CD14-positive monocyte (primary cell): Measurements from ENCODE around the gene SCPEP1. TPM values are rescaled to one million over a fixed set of nuclear protein-coding genes. Genes with fewer than 3 reads are reported as not detected.

Experiments
- DNase-seq, 3 donors: peaks; one replicate each; pipeline ENCODE4 v3.0.0-alpha.2; 2011 to 2022
- H2AFZ ChIP-seq: 2 replicates; pipeline ENCODE4 v1.6.0; 2012; ENCODE audit warnings: mild to moderate bottlenecking, low read depth, low read length, inconsistent platforms; ENCODE audit not compliant: insufficient read depth, poor library complexity, severe bottlenecking
- H3K27ac ChIP-seq, 2 donors: 1 replicate in 1 of 2; 2 replicates in 1 of 2; pipeline ENCODE4 v1.5.1; 2012 to 2013; ENCODE audit warnings: low read length in 2 of 2, control low read depth in 1 of 2, inconsistent platforms in 1 of 2, low read depth in 1 of 2, mild to moderate bottlenecking in 1 of 2
- H3K27me3 ChIP-seq, 2 donors: one replicate each; pipeline versions ENCODE4 v1.6.0 to v1.6.1; 2011 to 2013; ENCODE audit warnings: low read length in 2 of 2; ENCODE audit not compliant: control insufficient read depth in 2 of 2, insufficient read depth in 2 of 2
- H3K36me3 ChIP-seq, 2 donors: replicated peaks in 1 of 2; 1 replicate in 1 of 2; 2 replicates in 1 of 2; pipeline versions ENCODE4 v1.5.1 to v1.6.1; 2012 to 2013; ENCODE audit warnings: low read length in 2 of 2, control low read depth in 1 of 2, inconsistent platforms in 1 of 2, mild to moderate bottlenecking in 1 of 2; ENCODE audit not compliant: insufficient read depth in 2 of 2, control insufficient read depth in 1 of 2
- H3K4me1 ChIP-seq, 2 donors: 1 replicate in 1 of 2; 2 replicates in 1 of 2; pipeline versions ENCODE4 v1.5.1 to v1.6.1; 2012 to 2013; ENCODE audit warnings: low read length in 2 of 2, control low read depth in 1 of 2, inconsistent platforms in 1 of 2, mild to moderate bottlenecking in 1 of 2, moderate library complexity in 1 of 2; ENCODE audit not compliant: insufficient read depth in 2 of 2, control insufficient read depth in 1 of 2
- H3K4me2 ChIP-seq: replicated peaks from 2 replicates; pipeline ENCODE3; 2012; ENCODE audit warnings: low read length, moderate library complexity, mild to moderate bottlenecking; ENCODE audit not compliant: poor library complexity, severe bottlenecking; ENCODE audit errors: extremely low read depth
- H3K4me3 ChIP-seq, 3 experiments: fragments of 200-600 bp in 1 of 3; sonication (generic) in 1 of 3; replicated peaks in 1 of 3; 1 replicate in 2 of 3; 2 replicates in 1 of 3; pipeline ENCODE4 v1.5.1; 2011 to 2013; ENCODE audit warnings: low read length in 3 of 3, mild to moderate bottlenecking in 3 of 3, control low read depth in 2 of 3, low read depth in 2 of 3, inconsistent platforms in 1 of 3, moderate library complexity in 1 of 3
- H3K79me2 ChIP-seq: 2 replicates; pipeline ENCODE4 v1.6.0; 2012; ENCODE audit warnings: mild to moderate bottlenecking, control low read depth, inconsistent platforms, low read length, moderate library complexity; ENCODE audit not compliant: insufficient read depth
- H3K9ac ChIP-seq: 2 replicates; pipeline ENCODE4 v1.6.0; 2017; ENCODE audit warnings: low read length, mild to moderate bottlenecking; ENCODE audit not compliant: insufficient read depth, poor library complexity, severe bottlenecking
- H3K9me3 ChIP-seq, 2 donors: replicated peaks in 1 of 2; 1 replicate in 1 of 2; 2 replicates in 1 of 2; pipeline versions ENCODE4 v1.5.1 to v1.6.1; 2012 to 2013; ENCODE audit warnings: low read length in 2 of 2, control low read depth in 1 of 2; ENCODE audit not compliant: control insufficient read depth in 1 of 2, insufficient read depth in 1 of 2
- H4K20me1 ChIP-seq: 2 replicates; pipeline ENCODE4 v1.6.0; 2012; ENCODE audit warnings: mild to moderate bottlenecking, low read length, control low read depth, moderate library complexity; ENCODE audit not compliant: insufficient read depth
- H3K27ac Mint-ChIP-seq, 7 donors: one replicate each; pipeline ENCODE4 v1.8.0; 2020; ENCODE audit warnings: mild to moderate bottlenecking in 7 of 7, mixed read lengths in 7 of 7, moderate library complexity in 6 of 7, inconsistent platforms in 2 of 7
- H3K27me3 Mint-ChIP-seq, 3 donors: one replicate each; pipeline ENCODE4 v1.8.0; 2021 to 2022; ENCODE audit warnings: low read depth in 3 of 3, mild to moderate bottlenecking in 3 of 3, mixed read lengths in 3 of 3, moderate library complexity in 3 of 3, inconsistent platforms in 1 of 3
- H3K36me3 Mint-ChIP-seq, 2 donors: one replicate each; pipeline ENCODE4 v1.8.0; 2020; ENCODE audit warnings: mixed read lengths in 2 of 2, inconsistent platforms in 1 of 2, mild to moderate bottlenecking in 1 of 2
- H3K4me1 Mint-ChIP-seq: one replicate; pipeline ENCODE4 v1.8.0; 2020; ENCODE audit warnings: mild to moderate bottlenecking, mixed read lengths
- H3K4me3 Mint-ChIP-seq, 2 donors: one replicate each; pipeline ENCODE4 v1.8.0; 2020; ENCODE audit warnings: mild to moderate bottlenecking in 2 of 2, mixed read lengths in 2 of 2, moderate library complexity in 1 of 2
- H3K9me3 Mint-ChIP-seq, 7 donors: one replicate each; pipeline ENCODE4 v1.8.0; 2020 to 2022; ENCODE audit warnings: mixed read lengths in 7 of 7, mild to moderate bottlenecking in 6 of 7, moderate library complexity in 6 of 7, inconsistent platforms in 2 of 7
- WGBS: methylation state at CpG from one replicate; pipeline ENCODE4 v1.1.5; 2013; ENCODE audit warnings: missing lambda C conversion rate; ENCODE audit not compliant: insufficient coverage; 5-methylcytosine and 5-hydroxymethylcytosine counted together
- intact Hi-C, 2 donors: fragments of 100-400 bp; cut with micrococcal nuclease; formaldehyde crosslinking; loops; one replicate each; pipeline versions ENCODE4 v1.15.0 to v1.15.1; 2023
- polyA minus RNA-seq: library from RNA; depleted of rRNA, polyadenylated mRNA; stranded (reverse); fragments of >200 nt; gene quantifications from 2 replicates; pipeline ENCODE4 v1.2.3, GENCODE V29; 2012
- polyA plus RNA-seq, 3 donors: library from polyadenylated mRNA; depleted of rRNA in 1 of 3; unstranded in 2 of 3; stranded (reverse) in 1 of 3; fragments of 300-500 nt in 2 of 3; fragments of >200 nt in 1 of 3; fragmentation: Illumina TruSeq in 2 of 3; gene quantifications; 1 replicate in 2 of 3; 2 replicates in 1 of 3; pipeline ENCODE4 v1.2.3, GENCODE V29; 2012 to 2021
- total RNA-seq, 12 experiments: library from RNA in 1 of 12; stranded (reverse) in 1 of 12; fragments of 120-200 nt in 1 of 12; gene quantifications; one replicate each; pipeline ENCODE4 v1.2.4 and lab custom pipeline; 2013 to 2026; ENCODE audit warnings: mixed read lengths in 6 of 12, inconsistent platforms in 1 of 12
- TF ChIP-seq, protein P1 (sequence below): fragments of 200-600 bp; IDR thresholded peaks from one replicate; pipeline ENCODE4 v1.8.0; 2022; ENCODE audit warnings: antibody characterized with exemption, mild to moderate bottlenecking

SCPEP1 gene
- 372 TPM for total RNA-seq (2013)
- polyA plus RNA-seq (100 to 1,000 TPM; 373 to 451 (median 426) TPM), polyA minus RNA-seq (103 and 117 TPM in 2 replicates), total RNA-seq (lab: John Stamatoyannopoulos, UW) (44.8 to 276 (median 220) reads per million in 11 experiments)

- Mint-ChIP-seq H3K27ac (peak within 1 kb of the TSS; percentile 92 to 97 (median 95)), H3K36me3 (peaks cover 18 to 25% of the 10 kb centered on the region in 2 donors), H3K9me3 (no peaks in the 10 kb centered on the region), H3K27me3 (peaks cover 0 to 2% (median 0%) of the 10 kb centered on the region in 3 donors), H3K4me1 (peaks cover 48% of the 10 kb centered on the region), H3K4me3 (peak within 1 kb of the TSS; percentile 90 to 98)
- H3K36me3 ChIP-seq, result peaks cover 17 to 24% of the 10 kb centered on the region in 2 donors
- peak within 1 kb of the TSS; percentile 90 for H2AFZ ChIP-seq
- DNase-seq, result peak; percentile 73 to 85 (median 73)
- peak within 1 kb of the TSS; percentile 78 to 87 (median 84) for H3K4me3 ChIP-seq
- no peaks in the 10 kb centered on the region for H4K20me1 ChIP-seq
- no peaks in the 10 kb centered on the region for H3K27me3 ChIP-seq
- intact Hi-C loops, result loop anchor here in 1 of 2 donors (5.0 kb wide), 1 partner anchor 146 kb away; the partner anchor contains the start of genes C17orf67 and DGKE
- H3K9me3 ChIP-seq, result no peaks in the 10 kb centered on the region
- WGBS, result 0% methylated on average over 28 of the region's 42 CpGs
- peak within 1 kb of the TSS; percentile 72 to 84 for H3K27ac ChIP-seq
- TF ChIP-seq, protein P1, sequence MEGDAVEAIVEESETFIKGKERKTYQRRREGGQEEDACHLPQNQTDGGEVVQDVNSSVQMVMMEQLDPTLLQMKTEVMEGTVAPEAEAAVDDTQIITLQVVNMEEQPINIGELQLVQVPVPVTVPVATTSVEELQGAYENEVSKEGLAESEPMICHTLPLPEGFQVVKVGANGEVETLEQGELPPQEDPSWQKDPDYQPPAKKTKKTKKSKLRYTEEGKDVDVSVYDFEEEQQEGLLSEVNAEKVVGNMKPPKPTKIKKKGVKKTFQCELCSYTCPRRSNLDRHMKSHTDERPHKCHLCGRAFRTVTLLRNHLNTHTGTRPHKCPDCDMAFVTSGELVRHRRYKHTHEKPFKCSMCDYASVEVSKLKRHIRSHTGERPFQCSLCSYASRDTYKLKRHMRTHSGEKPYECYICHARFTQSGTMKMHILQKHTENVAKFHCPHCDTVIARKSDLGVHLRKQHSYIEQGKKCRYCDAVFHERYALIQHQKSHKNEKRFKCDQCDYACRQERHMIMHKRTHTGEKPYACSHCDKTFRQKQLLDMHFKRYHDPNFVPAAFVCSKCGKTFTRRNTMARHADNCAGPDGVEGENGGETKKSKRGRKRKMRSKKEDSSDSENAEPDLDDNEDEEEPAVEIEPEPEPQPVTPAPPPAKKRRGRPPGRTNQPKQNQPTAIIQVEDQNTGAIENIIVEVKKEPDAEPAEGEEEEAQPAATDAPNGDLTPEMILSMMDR, result no peak
- peak within 1 kb of the TSS; percentile 78 for H3K4me2 ChIP-seq
- peak within 1 kb of the TSS; percentile 71 for H3K9ac ChIP-seq
- H3K4me1 ChIP-seq, result peaks cover 46 to 55% of the 10 kb centered on the region in 2 donors
- peaks cover 49% of the 10 kb centered on the region for H3K79me2 ChIP-seq
These were observed at the start of gene SCPEP1 for GRCh38 chr17:56977673-56978395. Gene SCPEP1, plus strand, starts transcription at chr17:56978131. Its CDS starts 29 bp downstream, at chr17:56978160.

DNA sequence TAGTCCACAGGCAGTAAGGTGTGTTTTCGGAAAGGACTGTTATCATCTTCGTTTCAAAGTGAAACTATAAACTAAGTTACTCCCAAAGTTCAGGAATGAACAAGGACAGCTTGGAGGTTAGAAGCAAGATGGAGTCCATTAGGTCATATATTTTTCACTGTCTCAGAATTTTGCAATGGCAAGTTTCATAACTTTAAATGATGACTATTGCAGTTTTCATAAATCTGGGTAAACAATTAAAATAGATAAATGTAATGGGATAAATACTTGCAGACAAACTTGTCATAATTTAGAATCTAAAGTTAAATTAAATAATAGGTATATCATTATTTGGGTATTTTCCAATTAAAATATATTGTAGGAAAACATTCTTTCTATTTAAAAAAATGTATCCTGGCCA lies 49.3 kb upstream of the SCPEP1 start:
- no peaks in the 10 kb centered on the region for H3K36me3 ChIP-seq
- no peak overlapping the region for H3K4me3 ChIP-seq
- H3K27ac ChIP-seq, result no peak overlapping the region
- H3K27me3 ChIP-seq, result no peaks in the 10 kb centered on the region
- Mint-ChIP-seq H3K27ac (no peak overlapping the region), H3K4me3 (no peak overlapping the region), H3K4me1 (peaks cover 2% of the 10 kb centered on the region), H3K27me3 (peaks cover 0 to 3% (median 2%) of the 10 kb centered on the region in 3 donors), H3K36me3 (peaks cover 2 to 10% of the 10 kb centered on the region in 2 donors), H3K9me3 (peaks cover 2 to 36% (median 29%) of the 10 kb centered on the region in 7 donors)
- intact Hi-C loops, result no loop called here
- H3K4me2 ChIP-seq, result no peak overlapping the region
- WGBS, result no CpG with 5 or more reads among the region's 2 CpGs
- H3K9ac ChIP-seq, result no peak overlapping the region
- TF ChIP-seq, protein P1, result no peak
- DNase-seq, result no peak
- no peaks in the 10 kb centered on the region for H3K4me1 ChIP-seq
- H4K20me1 ChIP-seq, result no peaks in the 10 kb centered on the region
- peaks cover 8 to 24% of the 10 kb centered on the region in 2 donors for H3K9me3 ChIP-seq
- no peak overlapping the region for H2AFZ ChIP-seq
- H3K79me2 ChIP-seq, result no peaks in the 10 kb centered on the region
